Panc1 (cell line): Measurements from ENCODE around the gene GRPEL2. TPM values are rescaled to one million over a fixed set of nuclear protein-coding genes. Genes with fewer than 3 reads are reported as not detected.

ENCODE experiments used
- ATAC-seq: fragments of 200-7000 bp; cut with Tn5 transposase; 2 replicates; pipeline ENCODE4 v1.9.1; 2020; ENCODE audit warnings: mild to moderate bottlenecking, moderate library complexity
- BruUV-seq: library from RNA; stranded (reverse); fragments of 400-500 nt; replicated peaks from 2 replicates; lab custom pipeline; 2021; lab: Mats Ljungman, UMichigan
- CTCF ChIA-PET: fragments of 300-600 bp; sonication (Branson Sonifier 250); formaldehyde crosslinking; loops from one replicate; lab custom pipeline; 2022; ENCODE audit warnings: antibody characterized with exemption; lab: Charles Lee
- POLR2A ChIA-PET: fragments of 300-600 bp; sonication (Branson Sonifier 250); formaldehyde crosslinking; loops from one replicate; lab custom pipeline; 2022; ENCODE audit warnings: antibody characterized with exemption; lab: Charles Lee
- DNase-seq: peaks from one replicate; pipeline ENCODE4 v3.0.0-alpha.2; 2010; ENCODE audit warnings: low read depth, low spot score
- H3K27ac ChIP-seq: 2 replicates; pipeline ENCODE4 v1.5.1; 2011; ENCODE audit warnings: mild to moderate bottlenecking, low read length, inconsistent platforms
- H3K27me3 ChIP-seq: fragments of 200-500 bp; sonication (Bioruptor generic); 2 replicates; pipeline ENCODE4 v1.6.0; 2014; ENCODE audit warnings: low read length, inconsistent platforms; ENCODE audit not compliant: control insufficient read depth, insufficient read depth
- H3K36me3 ChIP-seq: fragments of 200-500 bp; sonication (Bioruptor generic); 2 replicates; pipeline ENCODE4 v1.5.1; 2014; ENCODE audit warnings: inconsistent platforms, mild to moderate bottlenecking, low read length, moderate library complexity; ENCODE audit not compliant: control insufficient read depth, insufficient read depth
- H3K4me1 ChIP-seq: 2 replicates; pipeline ENCODE4 v1.5.1; 2011; ENCODE audit warnings: inconsistent platforms, mild to moderate bottlenecking, low read length, moderate library complexity; ENCODE audit not compliant: control insufficient read depth, insufficient read depth
- H3K4me3 ChIP-seq, 2 experiments: 2 replicates each; pipeline ENCODE4 v1.5.1; 2011 to 2012; ENCODE audit warnings: low read depth in 2 of 2, low read length in 2 of 2, mild to moderate bottlenecking in 2 of 2, inconsistent platforms in 1 of 2, moderate library complexity in 1 of 2
- H3K9me3 ChIP-seq: fragments of 200-500 bp; sonication (Bioruptor generic); 2 replicates; pipeline ENCODE4 v1.5.1; 2014; ENCODE audit warnings: low read depth, mild to moderate bottlenecking, inconsistent platforms, low read length, moderate library complexity; ENCODE audit not compliant: control insufficient read depth, insufficient read depth
- CTCF ChIP-seq: fragments of 450-650 bp; IDR thresholded peaks from 2 replicates; pipeline ENCODE4 v1.5.1; 2017; ENCODE audit warnings: mild to moderate bottlenecking
- POLR2AphosphoS5 ChIP-seq: IDR thresholded peaks from 2 replicates; pipeline ENCODE4 v1.6.1; 2012; ENCODE audit warnings: mild to moderate bottlenecking, low read depth, low read length, moderate library complexity
- REST ChIP-seq, 2 experiments: IDR thresholded peaks; 2 replicates each; pipeline ENCODE4 v1.6.1; 2011 to 2012; ENCODE audit warnings: low read depth in 2 of 2, control low read depth in 1 of 2, low read length in 1 of 2, mild to moderate bottlenecking in 1 of 2, moderate library complexity in 1 of 2; ENCODE audit not compliant: insufficient read depth in 1 of 2
- SIN3A ChIP-seq: IDR thresholded peaks from 2 replicates; pipeline ENCODE4 v1.6.1; 2012; ENCODE audit warnings: low read depth, mild to moderate bottlenecking, low read length, moderate library complexity, borderline replicate concordance; ENCODE audit not compliant: insufficient read depth
- TCF7L2 ChIP-seq: IDR thresholded peaks from 2 replicates; pipeline ENCODE4 v1.6.1; 2011; ENCODE audit warnings: mild to moderate bottlenecking, low read depth, low read length, inconsistent platforms
- in situ Hi-C: cut with HindIII; loops from 2 replicates; pipeline ENCODE4 v1.10.0; 2016; ENCODE audit warnings: low sequenced_read_pairs, low pct_unique_long_range_greater_than_20kb
- intact Hi-C: fragments of 100-400 bp; cut with micrococcal nuclease; formaldehyde crosslinking; loops from one replicate; pipeline ENCODE4 v1.10.0; 2022; ENCODE audit not compliant: unreplicated experiment
- total RNA-seq: library from RNA; stranded (reverse); gene quantifications from one replicate; pipeline ENCODE4 v1.2.1, GENCODE V29; 2021; ENCODE audit not compliant: unreplicated experiment

Gene GRPEL2
- total RNA-seq, 1 experiment from 2014 or later, result 30.1 TPM

- in situ Hi-C loops (no loop called here), intact Hi-C loops (no loop called here)
- BruUV-seq, result no TSS peak
- no peaks in the 10 kb centered on the region for H3K27me3 ChIP-seq
- H3K36me3 ChIP-seq, result no peaks in the 10 kb centered on the region
- ChIA-PET POLR2A (no interaction called here), CTCF (no interaction called here)
- no peak for TF ChIP-seq CTCF
- no peaks in the 10 kb centered on the region for H3K4me1 ChIP-seq
- no peak for DNase-seq
- no peak overlapping the region for H3K27ac ChIP-seq
- no peak for ATAC-seq
- H3K4me3 ChIP-seq, result no peak overlapping the region
- no peaks in the 10 kb centered on the region for H3K9me3 ChIP-seq
Observed at GRCh38 chr5:149374303-149374702, 29.0 kb downstream of the GRPEL2 start.

GRCh38 chr5:149374801-149375200, 29.5 kb downstream of the GRPEL2 start:
- no TSS peak for BruUV-seq

GRCh38 chr5:149375434-149375833, 30.1 kb downstream of the GRPEL2 start:
- no peak overlapping the region for H3K27ac ChIP-seq
- no peaks in the 10 kb centered on the region for H3K4me1 ChIP-seq
- DNase-seq (no peak), ATAC-seq (no peak)
- intact Hi-C loops (no loop called here), in situ Hi-C loops (no loop called here)
- no peak overlapping the region for H3K4me3 ChIP-seq
- no peaks in the 10 kb centered on the region for H3K27me3 ChIP-seq
- ChIA-PET CTCF (interaction anchor here (0.5 kb wide), 1 partner anchor 149 kb away, joined by 6 read pairs; no protein-coding TSS in a partner anchor), POLR2A (no interaction called here)
- no peak for TF ChIP-seq TCF7L2
- TF ChIP-seq POLR2AphosphoS5, result no peak
- TF ChIP-seq SIN3A, result no peak
- TF ChIP-seq CTCF, result no peak
- TF ChIP-seq REST (IDR thresholded peaks at IDR 0.05; ENCODE audit: insufficient read depth in 1 of 2, low read depth in 2 of 2, low read length in 1 of 2), result no peak
- BruUV-seq, result no TSS peak
- no peaks in the 10 kb centered on the region for H3K36me3 ChIP-seq
- H3K9me3 ChIP-seq, result no peaks in the 10 kb centered on the region

More at GRCh38 chr5:149374801-149375200, 29.5 kb downstream of the GRPEL2 start:
- ChIA-PET CTCF (interaction anchor here (0.5 kb wide), 1 partner anchor 148 kb away, joined by 6 read pairs; no protein-coding TSS in a partner anchor), POLR2A (no interaction called here)
- TF ChIP-seq REST (IDR thresholded peaks at IDR 0.05; ENCODE audit: insufficient read depth in 1 of 2, low read depth in 2 of 2, low read length in 1 of 2) (no peak), POLR2AphosphoS5 (no peak)
- no peaks in the 10 kb centered on the region for H3K36me3 ChIP-seq
- H3K4me3 ChIP-seq, result no peak overlapping the region
- no peak for ATAC-seq
- no peaks in the 10 kb centered on the region for H3K9me3 ChIP-seq
- in situ Hi-C loops (no loop called here), intact Hi-C loops (no loop called here)
- no peak for DNase-seq
- no peaks in the 10 kb centered on the region for H3K27me3 ChIP-seq
- no peak overlapping the region for H3K27ac ChIP-seq
- no peaks in the 10 kb centered on the region for H3K4me1 ChIP-seq
